Measurements from ENCODE around the gene CHAC2. TPM values are rescaled to one million over a fixed set of nuclear protein-coding genes. Genes with fewer than 3 reads are reported as not detected.

CHAC2 gene
- total and polyA plus RNA-seq, 2 experiments from 2014 or later, result 17.9 to 25.8 TPM

- Mint-ChIP-seq H3K27me3 (ENCODE audit: insufficient read depth, low read depth, poor library complexity) (no peaks in the 10 kb centered on the region), H3K27ac (no peak overlapping the region), H3K4me3 (no peak overlapping the region), H3K36me3 (ENCODE audit: low read depth) (peaks cover 1% of the 10 kb centered on the region; the same call in 2 of the 3 replicates), H3K9me3 (no peaks in the 10 kb centered on the region), H3K4me1 (peaks cover 4% of the 10 kb centered on the region; the same call in 2 of the 3 replicates)
- Histone ChIP-seq H3K4me3 (no peak overlapping the region), H4K20me1 (replicated peaks; ENCODE audit: insufficient read depth) (no peaks in the 10 kb centered on the region), H3K4me1 (ENCODE audit: insufficient read depth) (no peaks in the 10 kb centered on the region), H2AFZ (no peak overlapping the region), H3K36me3 (ENCODE audit: insufficient read depth) (no peaks in the 10 kb centered on the region), H3K79me2 (replicated peaks; ENCODE audit: insufficient read depth) (no peaks in the 10 kb centered on the region), H3K9me2 (ENCODE audit: insufficient read depth) (no peaks in the 10 kb centered on the region), H3K4me2 (no peak overlapping the region), H3K27me3 (ENCODE audit: insufficient read depth) (no peaks in the 10 kb centered on the region), H3K27ac (ENCODE audit: low read depth) (no peak overlapping the region), H3F3A (replicated peaks; ENCODE audit: low read depth) (no peaks in the 10 kb centered on the region)
- TF ChIP-seq POLR2AphosphoS5 (IDR thresholded peaks at IDR 0.05; ENCODE audit: low read depth) (no peak), ZNF462 (CRISPR knock-in tag; IDR thresholded peaks at IDR 0.05) (no peak), STAT1 (IDR thresholded peaks at IDR 0.05; ENCODE audit: unreplicated experiment) (no peak), ZNF331 (CRISPR knock-in tag; IDR thresholded peaks at IDR 0.05; ENCODE audit: low read depth) (no peak), CREB1 (CRISPR knock-in tag; IDR thresholded peaks at IDR 0.05; ENCODE audit: low read depth) (no peak)
- no peak for ATAC-seq
- DNase-seq (ENCODE audit: low spot score), result no peak
These were observed 53.1 kb downstream of the CHAC2 start for GRCh38 chr2:53820711-53821110.

GRCh38 chr2:53821810-53822209, 54.2 kb downstream of the CHAC2 start:
- H2AFZ ChIP-seq, result no peak overlapping the region
- H4K20me1 ChIP-seq (replicated peaks; ENCODE audit: insufficient read depth), result no peaks in the 10 kb centered on the region
- no peaks in the 10 kb centered on the region; the same call in 2 of the 3 replicates for H3K36me3 Mint-ChIP-seq (ENCODE audit: low read depth)
- H3K27me3 Mint-ChIP-seq (ENCODE audit: insufficient read depth, low read depth, poor library complexity), result no peaks in the 10 kb centered on the region
- no peak overlapping the region for H3K4me2 ChIP-seq
- no peak for DNase-seq (ENCODE audit: low spot score)
- H3K4me3 ChIP-seq, result no peak overlapping the region
- H3K9me3 Mint-ChIP-seq, result no peaks in the 10 kb centered on the region
- H3K27ac Mint-ChIP-seq, result no peak overlapping the region
- H3K27me3 ChIP-seq (ENCODE audit: insufficient read depth), result no peaks in the 10 kb centered on the region
- peaks cover 15% of the 10 kb centered on the region for H3K4me1 Mint-ChIP-seq
- ATAC-seq, result no peak
- no peaks in the 10 kb centered on the region for H3K9me2 ChIP-seq (ENCODE audit: insufficient read depth)
- no peak overlapping the region for H3K4me3 Mint-ChIP-seq
- H3K4me1 ChIP-seq (ENCODE audit: insufficient read depth), result peaks cover 10% of the 10 kb centered on the region
- H3K27ac ChIP-seq (ENCODE audit: low read depth), result no peak overlapping the region
- no peaks in the 10 kb centered on the region for H3K79me2 ChIP-seq (replicated peaks; ENCODE audit: insufficient read depth)
- H3F3A ChIP-seq (replicated peaks; ENCODE audit: low read depth), result no peaks in the 10 kb centered on the region
- H3K36me3 ChIP-seq (ENCODE audit: insufficient read depth), result no peaks in the 10 kb centered on the region
- no peak for TF ChIP-seq ETS1 (IDR thresholded peaks at IDR 0.05)
- no peak for TF ChIP-seq JUNB (IDR thresholded peaks at IDR 0.05; ENCODE audit: unreplicated experiment)
- no peak for TF ChIP-seq POLR2AphosphoS5 (IDR thresholded peaks at IDR 0.05; ENCODE audit: low read depth)
